ENCODE results near the gene MEIS1.

Gene MEIS1

GRCh38 chr2:66519264-66519843, 84.4 kb downstream of the MEIS1 start:
- no peak for DNase-seq (ENCODE audit: extremely low read depth, low read depth)
- TF ChIP-seq CTCF (IDR thresholded peaks at IDR 0.05; ENCODE audit: low read depth, low read length, missing control alignments) = no peak
- H3K4me3 ChIP-seq (replicated peaks; ENCODE audit: low read depth, low read length) = no peak overlapping the region

DNA sequence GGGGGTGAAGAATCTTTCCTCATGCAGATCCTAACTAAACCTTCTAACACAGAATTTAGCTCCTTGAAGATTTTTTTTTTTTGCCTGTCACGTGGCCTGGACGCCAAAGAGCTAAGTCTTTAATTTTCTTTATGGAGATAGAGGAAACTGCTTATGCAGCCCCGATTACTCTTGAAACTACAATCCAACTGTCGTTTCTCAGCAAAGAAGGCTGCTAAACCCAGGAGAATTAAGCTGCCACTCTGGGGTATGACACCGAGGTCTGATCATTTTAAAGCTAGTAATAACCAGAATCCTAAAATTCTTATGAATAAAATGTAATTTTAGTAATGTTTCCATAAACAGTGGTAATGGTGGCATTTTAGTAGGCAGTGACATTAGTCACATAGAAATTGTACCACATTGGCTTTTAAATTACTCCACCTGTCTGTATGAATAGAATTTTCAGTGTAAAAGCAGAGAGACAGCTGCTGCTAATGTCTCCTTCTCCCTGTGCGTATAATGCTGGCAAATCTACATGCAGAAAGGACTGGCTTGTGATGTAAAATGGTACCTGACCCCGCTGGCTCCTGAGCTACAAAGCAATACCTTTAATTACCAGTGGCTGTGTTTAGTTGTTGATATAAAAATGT, 86.5 kb downstream of the MEIS1 start:
- H3K4me3 ChIP-seq (replicated peaks; ENCODE audit: low read depth, low read length) = no peak overlapping the region
- TF ChIP-seq CTCF (IDR thresholded peaks at IDR 0.05; ENCODE audit: low read depth, low read length, missing control alignments) = no peak
- no peak for DNase-seq (ENCODE audit: extremely low read depth, low read depth)

DNA sequence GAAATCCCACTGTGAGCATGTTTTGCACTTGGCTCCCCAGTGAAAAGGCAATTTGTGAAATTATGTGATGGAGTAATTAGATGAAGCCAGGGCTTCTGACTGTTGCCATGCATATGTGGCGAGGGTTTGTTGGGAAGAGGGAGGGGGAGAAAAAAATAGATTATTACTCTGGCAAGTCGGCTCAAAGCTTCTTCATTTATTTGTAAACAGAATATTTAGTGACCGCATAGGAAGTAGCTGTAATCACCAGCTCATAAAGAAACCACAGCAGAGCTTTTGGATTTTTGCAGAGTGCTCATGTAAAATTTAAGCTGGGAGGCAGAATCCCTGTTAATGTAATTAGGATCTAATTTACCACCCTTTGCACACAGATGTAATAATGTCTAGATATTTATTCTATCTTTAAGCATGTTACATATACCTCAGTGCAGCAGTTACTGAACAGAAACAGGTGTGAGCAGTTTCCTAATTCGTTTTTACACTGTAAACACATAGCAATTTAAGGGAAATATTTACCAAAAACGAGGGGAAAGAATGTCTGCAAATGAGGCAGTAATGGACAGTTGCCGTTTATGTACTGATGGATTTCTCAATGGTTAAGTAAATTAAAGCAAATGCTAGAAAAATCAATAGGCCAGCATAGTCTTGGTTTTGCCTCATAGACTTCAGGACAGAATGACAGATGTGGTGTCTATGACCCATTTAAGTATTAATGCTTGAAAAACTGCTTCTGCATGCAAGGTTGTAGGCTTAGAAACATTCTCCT, 87.9 kb downstream of the MEIS1 start:
- no peak for DNase-seq (ENCODE audit: extremely low read depth, low read depth)
- no peak overlapping the region for H3K4me3 ChIP-seq (replicated peaks; ENCODE audit: low read depth, low read length)
- TF ChIP-seq CTCF (IDR thresholded peaks at IDR 0.05; ENCODE audit: low read depth, low read length, missing control alignments) = no peak

DNA sequence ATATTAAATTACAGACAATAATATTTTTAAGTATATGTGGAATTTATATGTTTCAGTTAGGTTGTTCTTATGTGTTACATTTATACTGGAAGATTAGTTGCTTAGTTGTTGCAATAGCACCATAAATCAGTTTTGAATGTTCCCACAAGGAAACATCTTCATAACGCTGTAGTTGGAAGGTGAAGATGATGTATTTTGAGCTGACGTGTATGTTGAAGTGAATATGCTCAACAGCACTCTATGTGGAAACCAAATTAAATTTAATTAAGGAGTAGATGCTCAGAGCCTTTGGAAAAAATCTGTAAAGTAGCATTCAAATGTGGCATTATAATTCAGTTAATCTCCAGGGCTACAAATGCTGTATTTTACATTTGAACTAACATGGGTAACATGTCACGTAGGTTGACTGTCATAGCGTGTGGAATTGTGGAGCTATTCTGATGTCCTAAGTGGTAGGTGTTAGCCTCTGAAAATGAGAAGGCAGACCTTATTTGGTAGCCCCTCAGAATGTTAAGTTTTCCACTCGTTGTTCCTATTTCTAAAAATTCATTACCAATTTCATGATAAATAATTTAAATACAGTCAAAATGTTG, 88.5 kb downstream of the MEIS1 start:
- no peak for TF ChIP-seq CTCF (IDR thresholded peaks at IDR 0.05; ENCODE audit: low read depth, low read length, missing control alignments)
- no peak overlapping the region for H3K4me3 ChIP-seq (replicated peaks; ENCODE audit: low read depth, low read length)
- no peak for DNase-seq (ENCODE audit: extremely low read depth, low read depth)

GRCh38 chr2:66523990-66524389, 89.1 kb downstream of the MEIS1 start:
- DNase-seq (ENCODE audit: extremely low read depth, low read depth) = no peak
- no peak for TF ChIP-seq CTCF (IDR thresholded peaks at IDR 0.05; ENCODE audit: low read depth, low read length, missing control alignments)
- H3K4me3 ChIP-seq (replicated peaks; ENCODE audit: low read depth, low read length) = no peak overlapping the region

DNA sequence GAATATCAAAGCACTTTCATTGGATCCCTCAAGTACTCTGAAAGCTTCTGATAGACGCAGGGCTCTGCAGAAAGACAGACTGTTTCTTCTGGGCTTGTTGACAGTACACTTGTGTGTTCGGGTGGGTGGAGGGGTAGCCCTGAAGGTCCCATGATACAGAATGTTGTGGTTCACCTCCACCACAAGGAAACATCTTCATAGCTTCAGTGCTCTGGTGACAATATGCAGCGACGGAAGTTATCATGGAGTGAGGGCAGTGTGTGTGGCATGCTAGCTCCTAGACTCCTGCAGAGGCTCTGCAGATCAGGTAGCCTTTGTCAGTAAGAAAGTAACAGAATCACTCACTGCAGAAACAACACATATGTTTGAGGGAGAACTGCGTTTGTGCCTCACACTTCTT, 90.7 kb downstream of the MEIS1 start:
- DNase-seq (ENCODE audit: extremely low read depth, low read depth) = no peak
- H3K4me3 ChIP-seq (replicated peaks; ENCODE audit: low read depth, low read length) = no peak overlapping the region
- no peak for TF ChIP-seq CTCF (IDR thresholded peaks at IDR 0.05; ENCODE audit: low read depth, low read length, missing control alignments)
